Hematopoietic multipotent progenitor cell treated with erythropoietin and hydrocortisone succinate and interleukin-3 and kit ligand, for 8 days (in vitro differentiated cells): ENCODE results near the gene CFAP46.

ENCODE experiments used
- DNase-seq: peaks from one replicate; pipeline ENCODE4 v3.0.0-alpha.2; 2015

The CFAP46 gene

GRCh38 chr10:132817701-132818211 is 124.6 kb downstream of the CFAP46 start:
- DNase-seq: no peak

- DNase-seq: no peak
Measured at GRCh38 chr10:132816718-132817117, 125.7 kb downstream of the CFAP46 start.

- no peak for DNase-seq
Measured at GRCh38 chr10:132815168-132815857, 127.1 kb downstream of the CFAP46 start.

- DNase-seq: no peak
Measured at GRCh38 chr10:132814469-132814856, 127.9 kb downstream of the CFAP46 start.

- DNase-seq: no peak
Measured at GRCh38 chr10:132813560-132814468, 128.6 kb downstream of the CFAP46 start.

- no peak for DNase-seq
Measured at GRCh38 chr10:132813001-132813401, 129.4 kb downstream of the CFAP46 start.

GRCh38 chr10:132812520-132812919 is 129.8 kb downstream of the CFAP46 start:
- DNase-seq: no peak

GRCh38 chr10:132811891-132812481 is 130.4 kb downstream of the CFAP46 start:
- DNase-seq: no peak

- no peak for DNase-seq
Measured at GRCh38 chr10:132810807-132811700, 131.3 kb downstream of the CFAP46 start.

GRCh38 chr10:132810141-132810806 is 132.1 kb downstream of the CFAP46 start:
- no peak for DNase-seq

GRCh38 chr10:132809232-132810140 is 132.9 kb downstream of the CFAP46 start:
- DNase-seq: no peak

- no peak for DNase-seq
Measured at GRCh38 chr10:132808383-132809231, 133.8 kb downstream of the CFAP46 start.

- DNase-seq: no peak
Measured at GRCh38 chr10:132807621-132808049, 134.7 kb downstream of the CFAP46 start.

GRCh38 chr10:132806561-132807003 is 135.8 kb downstream of the CFAP46 start:
- no peak for DNase-seq

- DNase-seq: no peak
Measured at GRCh38 chr10:132806110-132806509, 136.3 kb downstream of the CFAP46 start.

- DNase-seq: no peak
Measured at GRCh38 chr10:132805599-132805998, 136.8 kb downstream of the CFAP46 start.

- DNase-seq: no peak
Measured at GRCh38 chr10:132804785-132805426, 137.5 kb downstream of the CFAP46 start.

- DNase-seq: no peak
Measured at GRCh38 chr10:132804287-132804686, 138.1 kb downstream of the CFAP46 start.
